ENCODE data around the gene LGALS1.

The LGALS1 gene

GRCh38 chr22:37634417-37634924 lies 41.0 kb upstream of the LGALS1 start:
- H3K36me3 Mint-ChIP-seq (ENCODE audit: low read depth): peaks cover 32% of the 10 kb centered on the region
- peak overlapping the region; percentile 92 for H3K27ac Mint-ChIP-seq
- peak overlapping the region; percentile 63 for H3K4me3 Mint-ChIP-seq
- peaks cover 73% of the 10 kb centered on the region for H3K4me1 Mint-ChIP-seq (ENCODE audit: low read depth)
- no peaks in the 10 kb centered on the region for H3K27me3 Mint-ChIP-seq
- no peaks in the 10 kb centered on the region for H3K9me3 Mint-ChIP-seq
- DNase-seq: peak; percentile 56

GRCh38 chr22:37635157-37635556 lies 40.3 kb upstream of the LGALS1 start:
- Mint-ChIP-seq H3K4me3 (no peak overlapping the region), H3K27ac (peak overlapping the region; percentile 92), H3K36me3 (ENCODE audit: low read depth) (peaks cover 27% of the 10 kb centered on the region), H3K27me3 (no peaks in the 10 kb centered on the region), H3K9me3 (no peaks in the 10 kb centered on the region), H3K4me1 (ENCODE audit: low read depth) (peaks cover 73% of the 10 kb centered on the region)
- DNase-seq: no peak

GRCh38 chr22:37636186-37636948 lies 39.1 kb upstream of the LGALS1 start:
- Mint-ChIP-seq H3K27ac (peak overlapping the region; percentile 88), H3K27me3 (no peaks in the 10 kb centered on the region), H3K4me3 (no peak overlapping the region), H3K4me1 (ENCODE audit: low read depth) (peaks cover 73% of the 10 kb centered on the region), H3K36me3 (ENCODE audit: low read depth) (peaks cover 26% of the 10 kb centered on the region), H3K9me3 (no peaks in the 10 kb centered on the region)
- no peak for DNase-seq

GRCh38 chr22:37636949-37637273 lies 38.5 kb upstream of the LGALS1 start:
- Mint-ChIP-seq H3K4me3 (no peak overlapping the region), H3K27ac (peak overlapping the region; percentile 88), H3K36me3 (ENCODE audit: low read depth) (peaks cover 26% of the 10 kb centered on the region), H3K9me3 (no peaks in the 10 kb centered on the region), H3K27me3 (no peaks in the 10 kb centered on the region), H3K4me1 (ENCODE audit: low read depth) (peaks cover 74% of the 10 kb centered on the region)
- no peak for DNase-seq

GRCh38 chr22:37638391-37639069 lies 36.9 kb upstream of the LGALS1 start:
- Mint-ChIP-seq H3K36me3 (ENCODE audit: low read depth) (peaks cover 29% of the 10 kb centered on the region), H3K4me3 (peak overlapping the region; percentile 94), H3K4me1 (ENCODE audit: low read depth) (peaks cover 71% of the 10 kb centered on the region), H3K9me3 (no peaks in the 10 kb centered on the region), H3K27ac (peak overlapping the region; percentile 88), H3K27me3 (no peaks in the 10 kb centered on the region)
- peak; percentile 53 for DNase-seq

GRCh38 chr22:37639070-37639760 lies 36.2 kb upstream of the LGALS1 start, which contains the start of gene SH3BP1:
TSS of gene SH3BP1 (plus strand) at chr22:37639669. CDS start at chr22:37639788, 119 bp downstream.
- H3K4me3 Mint-ChIP-seq: peak within 1 kb of the TSS; percentile 94
- no peaks in the 10 kb centered on the region for H3K27me3 Mint-ChIP-seq
- H3K27ac Mint-ChIP-seq: peak within 1 kb of the TSS; percentile 97
- peaks cover 36% of the 10 kb centered on the region for H3K36me3 Mint-ChIP-seq (ENCODE audit: low read depth)
- peak; percentile 76 for DNase-seq
- H3K9me3 Mint-ChIP-seq: no peaks in the 10 kb centered on the region
- peaks cover 69% of the 10 kb centered on the region for H3K4me1 Mint-ChIP-seq (ENCODE audit: low read depth)

GRCh38 chr22:37639771-37640590 lies 35.5 kb upstream of the LGALS1 start:
- Mint-ChIP-seq H3K4me3 (peak overlapping the region; percentile 94), H3K36me3 (ENCODE audit: low read depth) (peaks cover 44% of the 10 kb centered on the region), H3K27ac (peak overlapping the region; percentile 97), H3K27me3 (no peaks in the 10 kb centered on the region), H3K4me1 (ENCODE audit: low read depth) (peaks cover 62% of the 10 kb centered on the region), H3K9me3 (no peaks in the 10 kb centered on the region)
- peak; percentile 58 for DNase-seq

- peaks cover 56% of the 10 kb centered on the region for H3K4me1 Mint-ChIP-seq (ENCODE audit: low read depth)
- H3K27me3 Mint-ChIP-seq: no peaks in the 10 kb centered on the region
- H3K36me3 Mint-ChIP-seq (ENCODE audit: low read depth): peaks cover 53% of the 10 kb centered on the region
- peak overlapping the region; percentile 97 for H3K27ac Mint-ChIP-seq
- H3K9me3 Mint-ChIP-seq: no peaks in the 10 kb centered on the region
- DNase-seq: no peak
- peak overlapping the region; percentile 94 for H3K4me3 Mint-ChIP-seq
Observed at GRCh38 chr22:37640591-37641560, 34.6 kb upstream of the LGALS1 start.

- H3K4me3 Mint-ChIP-seq: peak overlapping the region; percentile 94
- peak overlapping the region; percentile 97 for H3K27ac Mint-ChIP-seq
- H3K27me3 Mint-ChIP-seq: no peaks in the 10 kb centered on the region
- no peak for DNase-seq
- peaks cover 50% of the 10 kb centered on the region for H3K4me1 Mint-ChIP-seq (ENCODE audit: low read depth)
- no peaks in the 10 kb centered on the region for H3K9me3 Mint-ChIP-seq
- peaks cover 59% of the 10 kb centered on the region for H3K36me3 Mint-ChIP-seq (ENCODE audit: low read depth)
Observed at GRCh38 chr22:37641561-37641949, 33.9 kb upstream of the LGALS1 start.

GRCh38 chr22:37643225-37643847 lies 32.1 kb upstream of the LGALS1 start:
- peaks cover 32% of the 10 kb centered on the region for H3K4me1 Mint-ChIP-seq (ENCODE audit: low read depth)
- H3K27me3 Mint-ChIP-seq: no peaks in the 10 kb centered on the region
- peak; percentile 95 for DNase-seq
- H3K9me3 Mint-ChIP-seq: no peaks in the 10 kb centered on the region
- peak overlapping the region; percentile 89 for H3K27ac Mint-ChIP-seq
- H3K4me3 Mint-ChIP-seq: peak overlapping the region; percentile 45
- peaks cover 76% of the 10 kb centered on the region for H3K36me3 Mint-ChIP-seq (ENCODE audit: low read depth)

GRCh38 chr22:37647317-37647716 lies 28.1 kb upstream of the LGALS1 start:
- H3K27me3 Mint-ChIP-seq: no peaks in the 10 kb centered on the region
- H3K4me3 Mint-ChIP-seq: no peak overlapping the region
- H3K4me1 Mint-ChIP-seq (ENCODE audit: low read depth): peaks cover 17% of the 10 kb centered on the region
- H3K36me3 Mint-ChIP-seq (ENCODE audit: low read depth): peaks cover 98% of the 10 kb centered on the region
- no peaks in the 10 kb centered on the region for H3K9me3 Mint-ChIP-seq
- no peak for DNase-seq
- no peak overlapping the region for H3K27ac Mint-ChIP-seq

GRCh38 chr22:37647928-37648327 lies 27.5 kb upstream of the LGALS1 start:
- Mint-ChIP-seq H3K4me1 (ENCODE audit: low read depth) (peaks cover 11% of the 10 kb centered on the region), H3K27me3 (no peaks in the 10 kb centered on the region), H3K4me3 (no peak overlapping the region), H3K36me3 (ENCODE audit: low read depth) (peaks cover 96% of the 10 kb centered on the region), H3K27ac (no peak overlapping the region), H3K9me3 (no peaks in the 10 kb centered on the region)
- no peak for DNase-seq
